HK-2 (cell line): ENCODE data around the gene PI4KA.
"Not testable (repeated sequence)": the region's sequence is repeated elsewhere in the genome, so short reads cannot be mapped to it uniquely, and the experiment has no call there.

Source experiments
- DNase-seq: peaks from one replicate; pipeline ENCODE4 v3.0.0-alpha.2; 2018; ENCODE audit not compliant: unreplicated experiment

PI4KA gene

GRCh38 chr22:20664594-20664959, 194.0 kb downstream of the PI4KA start:
- no peak for DNase-seq

- DNase-seq, result no peak
These were observed 194.5 kb downstream of the PI4KA start for GRCh38 chr22:20663941-20664593.

DNA sequence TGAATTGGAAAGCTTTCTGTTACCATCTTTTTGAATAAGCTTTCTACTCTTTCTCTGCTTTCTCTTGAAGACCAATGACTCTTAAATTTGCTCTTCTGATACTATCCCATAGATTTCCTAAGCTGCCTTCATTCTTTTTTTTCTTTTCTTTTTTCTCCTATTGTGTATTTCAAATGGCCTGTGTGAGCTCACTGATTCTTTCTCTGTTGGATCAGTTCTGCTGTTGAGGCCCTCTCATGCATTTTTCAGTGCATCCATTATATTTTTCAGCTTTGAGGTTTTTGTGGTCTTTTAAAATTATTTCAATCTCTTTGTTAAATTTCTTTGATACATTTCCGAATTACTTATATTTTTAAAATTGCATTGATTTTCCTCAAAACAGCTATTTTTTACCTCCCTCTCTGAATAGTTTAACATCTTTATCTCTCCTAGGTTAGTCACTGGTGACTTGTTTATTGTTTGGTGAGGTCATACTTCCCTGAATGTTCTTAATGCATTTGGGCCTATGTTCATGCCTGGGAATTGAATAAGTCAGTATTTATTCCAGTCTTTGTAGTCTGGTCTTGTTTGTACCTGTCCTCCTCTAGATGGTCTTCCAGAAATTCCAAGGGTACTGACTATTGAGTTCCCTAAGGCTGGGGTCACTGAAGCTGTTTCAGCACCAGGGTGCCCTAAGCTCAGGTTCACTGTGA, 195.3 kb downstream of the PI4KA start:
- no peak for DNase-seq

DNA sequence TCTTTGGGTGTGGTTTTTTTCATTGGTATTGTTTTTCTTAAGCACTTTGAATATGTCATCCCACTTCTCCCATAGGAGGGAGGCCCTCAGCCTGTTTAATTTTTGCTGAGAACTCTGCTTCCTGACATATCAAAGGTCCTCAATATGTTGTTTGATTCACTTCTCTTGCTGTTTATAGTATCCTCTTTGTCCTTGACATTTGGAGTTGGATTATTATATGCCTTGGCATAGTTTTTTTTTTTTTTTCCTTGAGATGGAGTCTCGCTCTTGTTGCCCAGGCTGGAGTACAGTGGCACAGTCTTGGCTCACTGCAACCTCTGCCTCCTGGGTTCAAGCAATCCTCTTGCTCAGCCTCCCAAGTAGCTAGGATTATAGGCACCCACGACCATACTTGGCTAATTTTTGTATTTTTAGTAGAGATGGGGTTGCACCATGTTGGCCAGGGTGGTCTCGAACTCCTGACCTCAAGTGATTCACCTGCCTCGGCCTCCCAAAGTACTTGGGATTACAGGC, 196.0 kb downstream of the PI4KA start:
- DNase-seq, result not testable (repeated sequence)

DNA sequence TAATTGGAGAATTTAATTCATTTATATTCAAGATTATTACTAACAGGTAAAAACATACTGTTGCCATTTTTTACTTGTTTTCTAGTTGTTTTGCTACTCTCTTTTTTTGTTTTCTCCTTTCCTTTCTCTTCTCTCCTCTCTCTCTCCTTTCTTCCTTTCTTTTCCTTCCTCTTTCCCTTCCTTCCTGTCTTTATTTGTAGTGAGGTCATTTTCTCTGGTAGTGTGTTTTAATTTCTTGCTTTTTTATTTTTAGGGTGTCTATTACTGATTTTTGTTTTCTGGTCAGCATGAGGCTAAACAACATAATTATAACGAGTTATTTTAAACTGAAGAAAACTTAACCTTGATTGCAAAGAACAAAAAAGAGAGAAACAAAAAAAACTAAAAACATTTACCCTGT, 197.1 kb downstream of the PI4KA start:
- no peak for DNase-seq

- no peak for DNase-seq
These were observed 198.1 kb downstream of the PI4KA start for GRCh38 chr22:20660441-20661054.

GRCh38 chr22:20659920-20660319, 198.7 kb downstream of the PI4KA start:
- no peak for DNase-seq

- no peak for DNase-seq
These were observed 199.4 kb downstream of the PI4KA start for GRCh38 chr22:20659258-20659657.

DNA sequence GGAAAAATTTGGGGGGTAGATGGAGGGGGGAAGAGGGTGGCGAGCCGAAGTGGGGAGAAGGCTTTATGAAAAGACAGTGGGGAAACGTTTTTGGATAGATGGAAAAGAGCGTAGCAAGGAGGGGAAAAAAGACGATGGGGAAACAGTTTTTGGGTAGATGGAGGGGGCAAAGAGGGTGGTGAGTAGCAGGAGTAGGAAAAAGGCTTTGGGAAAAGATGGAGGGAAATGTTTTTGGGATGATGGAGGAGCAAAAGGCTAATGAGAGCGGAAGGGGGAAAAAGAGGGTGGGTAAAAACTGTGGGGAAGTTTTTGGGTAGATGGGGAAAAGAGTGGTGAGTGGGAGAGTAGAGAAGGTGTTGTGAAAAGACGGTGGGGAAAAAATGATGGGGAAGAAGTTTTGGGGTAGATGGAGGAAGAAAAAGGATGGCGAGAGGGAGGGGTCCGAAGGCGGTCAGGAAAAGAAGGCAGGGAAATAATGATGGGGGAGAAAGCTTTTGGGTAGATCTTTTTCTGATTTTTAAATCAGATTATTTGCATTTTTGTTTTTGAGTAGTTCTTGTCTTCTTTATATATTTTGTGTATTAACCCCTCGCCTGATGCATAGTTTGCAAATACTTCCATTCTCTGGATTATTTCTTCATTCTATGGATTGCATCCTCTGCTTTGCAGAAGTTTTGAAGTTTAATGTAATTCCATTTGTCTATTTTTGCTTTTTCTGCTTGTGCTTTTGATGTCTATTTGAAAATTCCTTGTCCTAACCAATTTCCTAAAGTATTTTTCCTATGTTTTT, 200.0 kb downstream of the PI4KA start:
- DNase-seq, result no peak

DNA sequence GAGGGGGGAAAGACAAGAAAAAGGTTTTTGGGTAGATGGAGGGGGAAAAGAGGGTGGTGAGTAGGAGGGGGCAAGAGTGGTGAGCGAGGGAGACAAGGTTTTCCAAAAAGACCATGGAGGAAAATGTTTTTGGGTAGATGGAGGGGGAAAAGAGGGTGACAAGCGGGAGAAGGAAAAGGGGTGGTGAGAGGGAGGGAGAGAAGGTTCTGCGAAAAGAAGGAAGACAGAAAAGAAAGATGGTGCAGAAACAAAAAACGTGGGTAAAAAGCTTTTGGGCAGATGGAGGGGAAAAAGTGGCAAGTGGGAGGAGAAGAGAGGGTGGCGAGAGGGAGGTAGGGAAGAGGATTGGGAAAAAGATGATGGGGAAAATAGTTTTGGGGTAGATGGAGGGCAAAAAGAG, 200.6 kb downstream of the PI4KA start:
- no peak for DNase-seq
